Panc1 (cell line): ENCODE results near the gene TNIP1. TPM values are rescaled to one million over a fixed set of nuclear protein-coding genes. Genes with fewer than 3 reads are reported as not detected.

Experiments
- ATAC-seq: fragments of 200-7000 bp; cut with Tn5 transposase; 2 replicates; pipeline ENCODE4 v1.9.1; 2020; ENCODE audit warnings: mild to moderate bottlenecking, moderate library complexity
- BruUV-seq: library from RNA; stranded (reverse); fragments of 400-500 nt; replicated peaks from 2 replicates; lab custom pipeline; 2021; lab: Mats Ljungman, UMichigan
- CTCF ChIA-PET: fragments of 300-600 bp; sonication (Branson Sonifier 250); formaldehyde crosslinking; loops from one replicate; lab custom pipeline; 2022; ENCODE audit warnings: antibody characterized with exemption; lab: Charles Lee
- POLR2A ChIA-PET: fragments of 300-600 bp; sonication (Branson Sonifier 250); formaldehyde crosslinking; loops from one replicate; lab custom pipeline; 2022; ENCODE audit warnings: antibody characterized with exemption; lab: Charles Lee
- DNase-seq: peaks from one replicate; pipeline ENCODE4 v3.0.0-alpha.2; 2010; ENCODE audit warnings: low read depth, low spot score
- H3K27ac ChIP-seq: 2 replicates; pipeline ENCODE4 v1.5.1; 2011; ENCODE audit warnings: mild to moderate bottlenecking, low read length, inconsistent platforms
- H3K27me3 ChIP-seq: fragments of 200-500 bp; sonication (Bioruptor generic); 2 replicates; pipeline ENCODE4 v1.6.0; 2014; ENCODE audit warnings: low read length, inconsistent platforms; ENCODE audit not compliant: control insufficient read depth, insufficient read depth
- H3K36me3 ChIP-seq: fragments of 200-500 bp; sonication (Bioruptor generic); 2 replicates; pipeline ENCODE4 v1.5.1; 2014; ENCODE audit warnings: inconsistent platforms, mild to moderate bottlenecking, low read length, moderate library complexity; ENCODE audit not compliant: control insufficient read depth, insufficient read depth
- H3K4me1 ChIP-seq: 2 replicates; pipeline ENCODE4 v1.5.1; 2011; ENCODE audit warnings: inconsistent platforms, mild to moderate bottlenecking, low read length, moderate library complexity; ENCODE audit not compliant: control insufficient read depth, insufficient read depth
- H3K4me3 ChIP-seq, 2 experiments: 2 replicates each; pipeline ENCODE4 v1.5.1; 2011 to 2012; ENCODE audit warnings: low read depth in 2 of 2, low read length in 2 of 2, mild to moderate bottlenecking in 2 of 2, inconsistent platforms in 1 of 2, moderate library complexity in 1 of 2
- H3K9me3 ChIP-seq: fragments of 200-500 bp; sonication (Bioruptor generic); 2 replicates; pipeline ENCODE4 v1.5.1; 2014; ENCODE audit warnings: low read depth, mild to moderate bottlenecking, inconsistent platforms, low read length, moderate library complexity; ENCODE audit not compliant: control insufficient read depth, insufficient read depth
- CTCF ChIP-seq: fragments of 450-650 bp; IDR thresholded peaks from 2 replicates; pipeline ENCODE4 v1.5.1; 2017; ENCODE audit warnings: mild to moderate bottlenecking
- POLR2AphosphoS5 ChIP-seq: IDR thresholded peaks from 2 replicates; pipeline ENCODE4 v1.6.1; 2012; ENCODE audit warnings: mild to moderate bottlenecking, low read depth, low read length, moderate library complexity
- REST ChIP-seq, 2 experiments: IDR thresholded peaks; 2 replicates each; pipeline ENCODE4 v1.6.1; 2011 to 2012; ENCODE audit warnings: low read depth in 2 of 2, control low read depth in 1 of 2, low read length in 1 of 2, mild to moderate bottlenecking in 1 of 2, moderate library complexity in 1 of 2; ENCODE audit not compliant: insufficient read depth in 1 of 2
- SIN3A ChIP-seq: IDR thresholded peaks from 2 replicates; pipeline ENCODE4 v1.6.1; 2012; ENCODE audit warnings: low read depth, mild to moderate bottlenecking, low read length, moderate library complexity, borderline replicate concordance; ENCODE audit not compliant: insufficient read depth
- TCF7L2 ChIP-seq: IDR thresholded peaks from 2 replicates; pipeline ENCODE4 v1.6.1; 2011; ENCODE audit warnings: mild to moderate bottlenecking, low read depth, low read length, inconsistent platforms
- in situ Hi-C: cut with HindIII; loops from 2 replicates; pipeline ENCODE4 v1.10.0; 2016; ENCODE audit warnings: low sequenced_read_pairs, low pct_unique_long_range_greater_than_20kb
- intact Hi-C: fragments of 100-400 bp; cut with micrococcal nuclease; formaldehyde crosslinking; loops from one replicate; pipeline ENCODE4 v1.10.0; 2022; ENCODE audit not compliant: unreplicated experiment
- total RNA-seq: library from RNA; stranded (reverse); gene quantifications from one replicate; pipeline ENCODE4 v1.2.1, GENCODE V29; 2021; ENCODE audit not compliant: unreplicated experiment

The TNIP1 gene
- total RNA-seq, 1 experiment from 2014 or later = 81.9 TPM

- no peak for DNase-seq
- CTCF ChIA-PET = interaction anchor here (0.6 to 1.3 kb wide), 6 partner anchors 48 to 1035 kb away, joined by 3 to 17 read pairs (median 5); partner anchors contain the start of gene ANXA6
- Histone ChIP-seq H3K27me3 (no peaks in the 10 kb centered on the region), H3K27ac (no peak overlapping the region), H3K4me3 (no peak overlapping the region), H3K4me1 (no peaks in the 10 kb centered on the region), H3K36me3 (no peaks in the 10 kb centered on the region), H3K9me3 (no peaks in the 10 kb centered on the region)
- POLR2A ChIA-PET = interaction anchor here (0.6 kb wide), 2 partner anchors 10 to 198 kb away, joined by 3 to 7 read pairs; no protein-coding TSS in a partner anchor
- TF ChIP-seq CTCF = no peak
- TF ChIP-seq TCF7L2 = no peak
- no peak for TF ChIP-seq REST (IDR thresholded peaks at IDR 0.05; ENCODE audit: insufficient read depth in 1 of 2, low read depth in 2 of 2, low read length in 1 of 2)
- TF ChIP-seq POLR2AphosphoS5 = no peak
- TF ChIP-seq SIN3A = no peak
- no peak for ATAC-seq
- in situ Hi-C loops (no loop called here), intact Hi-C loops (loop anchor here (1.0 to 5.0 kb wide), 2 partner anchors 112 to 159 kb away; no protein-coding TSS in a partner anchor)
- BruUV-seq = no TSS peak
These were observed 77.9 kb downstream of the TNIP1 start for GRCh38 chr5:151002681-151003502.

- no peaks in the 10 kb centered on the region for H3K36me3 ChIP-seq
- no peaks in the 10 kb centered on the region for H3K9me3 ChIP-seq
- H3K27ac ChIP-seq = no peak overlapping the region
- intact Hi-C loops (loop anchor here (1.0 to 5.0 kb wide), 2 partner anchors 113 to 160 kb away; no protein-coding TSS in a partner anchor), in situ Hi-C loops (no loop called here)
- no peaks in the 10 kb centered on the region for H3K27me3 ChIP-seq
- peak; percentile 60 for ATAC-seq
- H3K4me1 ChIP-seq = no peaks in the 10 kb centered on the region
- POLR2A ChIA-PET = interaction anchor here (0.6 kb wide), 2 partner anchors 10 to 197 kb away, joined by 3 to 7 read pairs; no protein-coding TSS in a partner anchor
- H3K4me3 ChIP-seq = no peak overlapping the region
- CTCF ChIA-PET = interaction anchor here (0.6 to 1.3 kb wide), 11 partner anchors 11 to 1034 kb away, joined by 3 to 17 read pairs (median 5); partner anchors contain the start of gene ANXA6
- no peak for DNase-seq
- BruUV-seq = no TSS peak
- TF ChIP-seq CTCF (peak; percentile 73), SIN3A (no peak)
These were observed 78.6 kb downstream of the TNIP1 start for GRCh38 chr5:151002250-151002649.
